ENCODE data around the gene LAMA1. TPM values are rescaled to one million over a fixed set of nuclear protein-coding genes. Genes with fewer than 3 reads are reported as not detected.

Gene LAMA1
- total RNA-seq, 1 experiment from 2014 or later = 28.8 TPM

DNA sequence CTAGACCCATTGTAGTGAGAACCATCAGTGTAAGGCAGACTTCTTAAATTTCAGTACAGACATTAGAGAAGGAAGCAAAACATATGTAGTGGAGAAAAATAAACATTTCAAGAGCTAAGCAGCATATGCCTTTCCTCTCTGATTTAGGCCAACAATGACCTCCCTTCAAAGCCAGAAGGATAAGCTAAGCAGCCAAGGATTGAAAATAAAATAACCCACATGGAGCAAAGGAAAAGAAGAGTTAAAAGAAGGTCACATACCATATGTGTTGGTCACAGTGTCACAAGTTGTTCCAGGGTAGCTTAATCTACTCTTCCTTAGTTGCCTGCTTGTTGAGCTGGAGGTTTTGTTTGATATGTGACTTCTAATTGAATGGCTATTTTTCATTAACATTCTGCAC is 15.6 kb upstream of the LAMA1 start:
- H3K27me3 ChIP-seq (ENCODE audit: insufficient read depth, low read length) = no peaks in the 10 kb centered on the region; the same call in 1 of the 2 replicates
- no peak overlapping the region for H2BK120ac ChIP-seq (ENCODE audit: low read depth, low read length, poor library complexity, severe bottlenecking)
- no peak overlapping the region for H2BK15ac ChIP-seq (ENCODE audit: low read depth, low read length)
- no peak overlapping the region for H2BK5ac ChIP-seq (ENCODE audit: insufficient read length, low read length)
- no peak overlapping the region for H3K27ac Mint-ChIP-seq
- H2AK5ac ChIP-seq (ENCODE audit: insufficient read length, low read length) = no peak overlapping the region
- H3K18ac ChIP-seq (ENCODE audit: insufficient read length, low read depth, low read length) = no peak overlapping the region
- H3K23ac ChIP-seq (ENCODE audit: insufficient read length, low read depth, low read length) = no peak overlapping the region
- H4K20me1 ChIP-seq (ENCODE audit: control insufficient read depth, insufficient read depth, insufficient read length) = no peaks in the 10 kb centered on the region
- no peak overlapping the region for H2AFZ ChIP-seq (ENCODE audit: low read length)
- H4K5ac ChIP-seq (ENCODE audit: insufficient read length, low read depth, low read length) = no peak overlapping the region
- H3K56ac ChIP-seq (ENCODE audit: insufficient read length, low read depth, low read length) = no peak overlapping the region
- H3K14ac ChIP-seq (ENCODE audit: insufficient read depth, low read length) = no peak overlapping the region
- no peaks in the 10 kb centered on the region for H3K79me2 ChIP-seq (ENCODE audit: insufficient read depth, low read length)
- TF ChIP-seq, protein P1, sequence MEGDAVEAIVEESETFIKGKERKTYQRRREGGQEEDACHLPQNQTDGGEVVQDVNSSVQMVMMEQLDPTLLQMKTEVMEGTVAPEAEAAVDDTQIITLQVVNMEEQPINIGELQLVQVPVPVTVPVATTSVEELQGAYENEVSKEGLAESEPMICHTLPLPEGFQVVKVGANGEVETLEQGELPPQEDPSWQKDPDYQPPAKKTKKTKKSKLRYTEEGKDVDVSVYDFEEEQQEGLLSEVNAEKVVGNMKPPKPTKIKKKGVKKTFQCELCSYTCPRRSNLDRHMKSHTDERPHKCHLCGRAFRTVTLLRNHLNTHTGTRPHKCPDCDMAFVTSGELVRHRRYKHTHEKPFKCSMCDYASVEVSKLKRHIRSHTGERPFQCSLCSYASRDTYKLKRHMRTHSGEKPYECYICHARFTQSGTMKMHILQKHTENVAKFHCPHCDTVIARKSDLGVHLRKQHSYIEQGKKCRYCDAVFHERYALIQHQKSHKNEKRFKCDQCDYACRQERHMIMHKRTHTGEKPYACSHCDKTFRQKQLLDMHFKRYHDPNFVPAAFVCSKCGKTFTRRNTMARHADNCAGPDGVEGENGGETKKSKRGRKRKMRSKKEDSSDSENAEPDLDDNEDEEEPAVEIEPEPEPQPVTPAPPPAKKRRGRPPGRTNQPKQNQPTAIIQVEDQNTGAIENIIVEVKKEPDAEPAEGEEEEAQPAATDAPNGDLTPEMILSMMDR (conservative IDR thresholded peaks at IDR 0.05) = no peak
- no peak overlapping the region for H3T11ph ChIP-seq (ENCODE audit: low read length)
- H3K9ac ChIP-seq (ENCODE audit: extremely low read depth, insufficient read length, low read length) = no peak overlapping the region
- no peak overlapping the region for H3K4ac ChIP-seq (ENCODE audit: low read depth, low read length)
- no peak overlapping the region for H3K27ac ChIP-seq (ENCODE audit: insufficient read length, low read depth, low read length)
- H3K4me1 Mint-ChIP-seq = peaks cover 0 to 5% of the 10 kb centered on the region in 2 experiments; a peak in 1 of 4 replicates
- H3K27me3 Mint-ChIP-seq (ENCODE audit: low read depth) = peaks cover 2% of the 10 kb centered on the region; the same call in 1 of the 2 replicates
- H3K23me2 ChIP-seq (ENCODE audit: insufficient read length, low read depth, low read length, poor library complexity, severe bottlenecking) = no peaks in the 10 kb centered on the region
- no peaks in the 10 kb centered on the region for H3K79me1 ChIP-seq (ENCODE audit: insufficient read depth, low read depth, low read length, poor library complexity, severe bottlenecking)
- no peaks in the 10 kb centered on the region for H3K9me3 Mint-ChIP-seq
- no peak for DNase-seq
- H3K4me3 Mint-ChIP-seq = no peak overlapping the region
- H2BK12ac ChIP-seq (ENCODE audit: insufficient read length, low read depth, low read length) = no peak overlapping the region
- no peaks in the 10 kb centered on the region for H3K9me3 ChIP-seq (ENCODE audit: control insufficient read depth, low read depth, low read length)
- H4K91ac ChIP-seq (ENCODE audit: insufficient read length, low read depth, low read length) = no peak overlapping the region
- no peak overlapping the region for H2BK20ac ChIP-seq (ENCODE audit: low read depth, low read length, poor library complexity, severe bottlenecking)
- no peak overlapping the region for H4K8ac ChIP-seq (replicated peaks; ENCODE audit: insufficient read length, low read depth, low read length)
- H3K36me3 Mint-ChIP-seq (ENCODE audit: insufficient read depth in 1 of 3, low read depth in 3 of 3) = no peaks in the 10 kb centered on the region
- no peaks in the 10 kb centered on the region for H3K4me1 ChIP-seq (ENCODE audit: insufficient read depth, low read length)
- no peak overlapping the region for H3K4me2 ChIP-seq (ENCODE audit: insufficient read depth, insufficient read length, low read length)
